Stimulated activated CD4-positive, alpha-beta T cell treated with anti-CD3 and anti-CD28 coated beads, Interleukin-2, amount 100 ng/mL, for 4 hours (primary cell): ENCODE results near the gene C16orf54.
"Not testable (repeated sequence)": the region's sequence is repeated elsewhere in the genome, so short reads cannot be mapped to it uniquely, and the experiment has no call there.

Experiments
- DNase-seq: peaks from one replicate; pipeline ENCODE4 v3.0.0-alpha.2; 2020; ENCODE audit warnings: low read depth

Gene C16orf54

GRCh38 chr16:29767062-29767461, 21.3 kb upstream of the C16orf54 start:
- no peak for DNase-seq

- DNase-seq = no peak
These were observed 20.8 kb upstream of the C16orf54 start for GRCh38 chr16:29766571-29766970.

DNA sequence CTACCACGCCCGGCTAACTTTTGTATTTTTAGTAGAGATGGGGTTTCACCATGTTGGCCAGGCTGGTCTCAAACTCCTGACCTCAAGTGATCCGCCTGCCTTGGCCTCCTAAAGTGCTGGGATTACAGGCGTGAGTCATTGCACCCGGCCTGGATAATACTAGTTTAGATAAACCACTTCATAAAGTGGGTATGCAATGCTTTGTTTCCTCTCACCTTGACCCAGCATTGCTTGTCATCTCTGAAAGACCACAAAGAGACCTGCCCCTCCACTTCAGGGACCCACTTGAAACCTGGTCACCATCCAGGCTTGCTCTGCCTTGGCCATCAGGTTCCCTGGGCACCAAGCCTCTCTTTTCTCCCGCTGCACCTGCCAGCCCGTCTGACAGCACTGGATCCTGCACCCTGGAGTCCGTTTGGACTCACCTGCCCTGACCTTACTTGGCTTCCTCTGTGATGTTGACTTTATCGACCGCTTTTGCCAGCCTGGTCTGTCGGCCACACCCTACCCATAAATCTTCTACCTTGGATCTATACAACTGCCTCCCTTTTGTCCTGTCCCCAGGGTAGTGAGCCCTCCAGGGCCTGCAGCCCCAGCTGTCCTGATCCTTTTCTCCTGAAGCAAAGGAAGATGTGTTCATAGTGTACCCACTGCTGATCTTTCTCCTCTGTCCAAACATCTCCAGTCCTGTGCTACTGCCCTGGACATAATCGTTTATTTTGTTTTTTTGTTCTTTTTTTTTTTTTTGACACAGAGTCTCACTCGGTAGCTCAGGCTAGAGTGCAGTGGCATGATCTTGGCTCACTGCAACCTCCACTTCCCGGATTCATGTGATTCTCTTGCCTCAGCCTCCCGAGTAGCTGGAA, 19.6 kb upstream of the C16orf54 start:
- DNase-seq = no peak

GRCh38 chr16:29763326-29763725, 17.5 kb upstream of the C16orf54 start:
- DNase-seq = no peak

DNA sequence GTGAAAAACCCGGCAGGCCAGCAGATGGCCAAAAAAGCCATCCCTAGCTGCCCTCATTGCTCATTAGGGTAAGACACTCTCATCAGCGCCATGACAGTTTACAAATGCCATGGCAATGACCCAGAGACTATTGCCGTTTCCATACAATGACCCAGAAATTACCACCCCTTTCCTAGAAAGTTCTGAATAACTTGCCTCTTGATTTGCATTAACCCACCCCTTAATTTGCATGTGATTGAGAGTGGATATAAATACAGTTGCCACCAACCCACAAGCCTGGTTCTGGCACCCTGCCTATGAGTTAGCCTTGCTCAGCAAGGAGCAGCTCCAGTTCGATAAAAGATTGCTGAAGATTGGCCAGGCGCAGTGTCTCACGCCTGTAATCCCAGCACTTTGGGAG, 16.1 kb upstream of the C16orf54 start:
- no peak for DNase-seq

DNA sequence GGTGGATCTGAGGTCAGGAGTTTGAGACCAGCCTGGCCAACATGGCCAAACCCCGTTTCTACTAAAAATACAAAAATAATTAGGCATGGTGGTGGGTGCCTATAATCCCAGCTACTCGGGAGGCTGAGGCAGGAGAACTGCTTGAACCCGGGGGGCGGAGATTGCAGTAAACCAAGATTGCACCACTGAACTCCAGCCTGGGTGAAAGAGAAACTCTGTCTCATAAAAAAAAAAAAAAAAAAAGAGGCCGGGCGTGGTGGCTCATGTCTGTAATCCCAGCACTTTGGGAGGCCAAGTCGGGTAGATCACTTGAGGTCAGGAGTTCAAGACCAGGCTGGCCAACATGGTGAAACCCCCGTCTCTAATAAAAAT, 15.5 kb upstream of the C16orf54 start:
- DNase-seq = not testable (repeated sequence)

GRCh38 chr16:29760567-29761279, 14.9 kb upstream of the C16orf54 start:
- no peak for DNase-seq

GRCh38 chr16:29757950-29758466, 12.2 kb upstream of the C16orf54 start:
- no peak for DNase-seq

GRCh38 chr16:29757086-29757485, 11.3 kb upstream of the C16orf54 start:
- DNase-seq = not testable (repeated sequence)

DNA sequence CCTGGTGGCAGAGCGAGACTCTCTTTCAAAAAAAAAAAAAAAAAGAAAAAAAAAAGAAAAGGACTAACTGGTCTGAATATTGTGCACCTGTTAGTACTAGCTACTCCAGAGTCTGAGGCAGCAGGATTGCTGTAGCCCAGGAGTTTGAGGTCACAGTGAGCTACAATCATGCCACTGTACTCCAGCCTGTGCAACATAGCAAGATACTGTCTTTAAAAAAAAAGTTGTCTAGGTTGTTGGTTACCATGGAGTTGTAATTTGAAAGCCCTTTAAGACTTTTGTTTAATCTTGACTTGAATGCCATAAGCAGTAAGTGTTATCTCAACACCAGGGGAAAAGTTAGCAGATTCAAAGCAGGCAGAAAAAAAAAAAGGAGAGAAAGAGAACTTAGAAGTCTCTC, 10.9 kb upstream of the C16orf54 start:
- no peak for DNase-seq

DNA sequence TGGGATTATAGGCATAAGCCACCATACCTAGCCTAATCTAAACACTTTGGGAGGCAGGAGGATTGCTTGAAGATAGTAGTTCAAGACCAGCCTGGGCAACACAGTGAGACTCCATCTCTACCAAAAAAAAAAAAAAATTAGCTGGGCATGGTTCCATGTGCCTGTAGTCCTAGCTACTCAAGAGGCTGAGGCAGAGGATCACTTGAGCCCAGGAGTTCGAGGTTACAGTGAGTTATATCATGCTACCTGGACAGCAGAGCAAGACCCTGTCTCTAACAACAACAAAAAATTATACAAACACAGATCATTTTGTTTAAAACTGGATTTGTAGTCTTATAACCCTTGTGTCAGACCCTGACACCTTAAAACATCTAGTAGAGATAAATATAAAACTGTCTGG, 7.7 kb upstream of the C16orf54 start:
- no peak for DNase-seq

GRCh38 chr16:29748760-29749149, 3.0 kb upstream of the C16orf54 start:
- not testable (repeated sequence) for DNase-seq

GRCh38 chr16:29747947-29748759, 2.4 kb upstream of the C16orf54 start:
- no peak for DNase-seq

DNA sequence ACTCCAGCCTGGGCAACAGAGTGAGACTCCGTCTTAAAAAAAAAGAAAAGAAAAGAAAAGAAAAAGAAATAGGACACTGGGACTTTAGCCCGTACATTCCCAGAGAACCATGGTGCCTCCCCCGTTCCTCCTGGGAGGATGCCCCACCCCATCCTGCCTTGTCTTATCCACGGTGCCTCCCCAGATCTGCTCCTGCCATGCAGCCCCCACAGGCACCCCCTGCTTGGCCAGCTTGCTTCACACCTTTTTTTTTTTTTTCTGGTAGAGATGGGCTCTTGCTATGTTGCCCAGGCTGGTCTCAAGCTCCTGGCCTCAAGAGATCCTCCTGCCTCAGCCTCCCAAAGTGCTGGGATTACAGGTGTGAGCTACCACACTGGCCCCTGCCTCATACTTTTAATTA, 728 bp upstream of the C16orf54 start:
- not testable (repeated sequence) for DNase-seq

DNA sequence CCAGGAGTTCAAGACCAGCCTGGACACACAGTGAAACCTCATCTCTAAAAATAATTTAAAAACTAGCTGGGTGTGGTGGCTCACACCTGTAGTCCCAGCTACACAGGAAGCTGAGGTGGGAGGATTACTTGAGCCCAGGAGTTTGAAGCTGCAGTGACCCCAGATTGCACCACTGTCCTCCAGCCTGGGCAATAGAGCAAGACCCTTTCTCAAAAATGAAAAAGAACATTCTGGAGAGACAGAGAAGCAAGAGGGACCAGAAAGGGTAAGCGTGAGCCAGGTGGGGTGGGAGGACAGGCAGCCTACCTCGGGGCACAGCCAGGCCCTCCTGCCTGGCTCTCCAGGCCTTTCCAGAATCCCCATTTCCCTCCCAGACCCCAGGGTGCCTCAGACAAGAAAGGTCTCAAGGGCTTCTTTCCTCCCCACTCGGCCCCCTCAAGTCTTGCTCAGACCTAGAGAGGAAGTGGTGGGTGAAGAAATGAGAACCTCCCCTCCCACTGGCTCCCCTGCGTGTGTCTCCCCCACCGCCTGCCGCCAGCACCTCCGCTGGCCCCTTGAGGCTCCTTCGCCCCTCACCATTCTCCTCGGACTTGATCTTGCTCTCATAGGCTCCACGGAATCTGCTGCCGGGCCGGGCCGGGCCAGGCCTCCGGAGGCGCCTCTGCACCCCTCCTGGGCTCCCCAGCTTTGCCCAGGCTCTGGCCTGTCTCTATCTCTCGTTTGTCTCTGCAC, 503 bp downstream of the C16orf54 start:
- DNase-seq = peak; percentile 29

DNA sequence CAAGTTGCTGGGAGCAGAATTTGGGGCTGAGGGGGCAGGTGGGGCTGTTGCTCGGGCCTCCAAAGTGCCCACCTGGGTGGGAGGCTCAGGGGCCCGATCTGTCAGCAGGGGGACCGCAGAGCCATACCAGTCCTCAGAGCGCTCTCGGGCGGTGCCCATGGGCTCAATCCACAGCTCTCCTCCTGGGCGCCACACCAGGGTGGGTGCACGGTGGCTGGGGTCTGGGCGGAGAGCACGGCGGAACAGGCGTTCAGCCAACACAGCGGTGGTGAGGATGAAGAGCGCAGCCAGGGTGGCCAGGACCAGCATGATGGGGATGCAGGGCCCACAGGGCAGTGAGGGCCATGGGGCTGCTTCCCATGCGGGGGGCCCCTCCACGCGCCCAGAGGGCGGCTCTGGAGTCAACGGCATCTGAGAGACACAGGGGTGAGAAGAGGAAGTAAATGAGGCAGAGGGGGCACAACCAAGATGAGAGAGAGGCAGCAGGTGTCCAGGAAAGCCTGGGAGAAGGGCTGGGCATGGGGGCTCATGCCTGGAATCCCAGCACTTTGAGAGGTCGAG, 1.2 kb downstream of the C16orf54 start:
- DNase-seq = no peak

DNA sequence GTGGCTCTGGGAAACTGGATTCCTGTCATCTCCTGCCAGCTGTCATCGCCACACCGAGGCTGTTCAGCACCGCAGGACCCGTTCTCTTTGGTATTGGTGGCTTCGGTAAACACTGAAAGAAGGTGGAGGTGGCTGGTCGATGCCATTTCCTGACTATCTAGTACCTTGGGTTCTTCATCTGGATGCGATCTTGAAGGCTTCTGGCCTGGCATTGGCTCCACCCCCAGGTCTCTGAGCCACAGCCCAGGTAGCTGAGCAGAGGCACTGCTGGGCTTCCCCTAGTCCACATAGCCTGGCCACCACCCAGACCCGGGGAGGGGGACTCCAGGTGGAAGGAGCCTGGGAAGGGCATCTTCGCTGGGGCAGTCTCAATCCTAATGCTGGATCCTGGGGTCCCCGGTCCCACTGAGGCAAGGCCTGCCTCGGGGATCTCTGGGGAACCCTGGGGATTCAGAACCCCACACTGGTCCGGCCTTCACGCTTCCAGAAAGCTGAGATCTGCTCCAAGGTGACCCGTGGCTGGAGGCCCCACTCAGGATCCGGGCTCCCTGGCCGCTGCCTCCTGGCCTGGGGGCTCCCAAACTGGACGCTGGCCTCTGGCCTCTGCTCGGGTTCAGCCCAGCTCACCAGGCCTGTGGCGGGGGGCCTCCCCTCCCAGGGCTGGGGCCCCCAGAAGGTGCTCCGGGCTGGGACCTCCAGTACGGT, 1.8 kb downstream of the C16orf54 start:
- no peak for DNase-seq

DNA sequence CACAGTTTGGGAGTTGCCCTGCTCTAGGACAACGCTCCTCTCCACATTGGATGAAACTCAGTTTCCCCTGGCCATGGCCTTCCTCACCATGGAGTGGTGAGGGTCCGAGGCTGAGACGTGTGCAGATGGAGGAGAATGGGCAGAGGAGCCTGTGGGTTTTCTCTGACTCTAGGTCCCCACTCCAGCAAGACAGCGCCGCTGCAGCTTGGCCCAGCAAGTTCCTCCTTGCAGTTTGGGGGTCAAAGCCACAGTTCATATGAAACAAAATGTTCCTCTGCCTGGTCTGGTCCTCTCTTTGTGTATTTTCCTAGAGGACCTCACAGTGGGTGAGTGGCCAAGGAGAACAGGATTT, 2.3 kb downstream of the C16orf54 start:
- no peak for DNase-seq

- DNase-seq = no peak
These were observed 3.0 kb downstream of the C16orf54 start for GRCh38 chr16:29742683-29743275.

- DNase-seq = not testable (repeated sequence)
These were observed 5.2 kb downstream of the C16orf54 start for GRCh38 chr16:29740630-29741015.
